Epithelial cell of proximal tubule (primary cell): Measurements from ENCODE around the gene TFIP11. TPM values are rescaled to one million over a fixed set of nuclear protein-coding genes. Genes with fewer than 3 reads are reported as not detected.

Source experiments
- DNase-seq: peaks from one replicate; pipeline ENCODE4 v3.0.0-alpha.2; 2011; ENCODE audit warnings: low read depth
- H3K4me3 ChIP-seq: 2 replicates; pipeline ENCODE4 v1.5.1; 2011; ENCODE audit warnings: low read depth, mild to moderate bottlenecking, low read length
- CTCF ChIP-seq: conservative IDR thresholded peaks from 2 replicates; pipeline ENCODE4 v1.5.1; 2012; ENCODE audit warnings: low read depth, mild to moderate bottlenecking, low read length
- total RNA-seq: library from RNA; depleted of rRNA; stranded (reverse); fragments of >200 nt; gene quantifications from 2 replicates; pipeline ENCODE4 v1.2.3, GENCODE V29; 2015

Gene TFIP11
- total RNA-seq, 1 donor from 2014 or later, result 17.8 TPM

DNA sequence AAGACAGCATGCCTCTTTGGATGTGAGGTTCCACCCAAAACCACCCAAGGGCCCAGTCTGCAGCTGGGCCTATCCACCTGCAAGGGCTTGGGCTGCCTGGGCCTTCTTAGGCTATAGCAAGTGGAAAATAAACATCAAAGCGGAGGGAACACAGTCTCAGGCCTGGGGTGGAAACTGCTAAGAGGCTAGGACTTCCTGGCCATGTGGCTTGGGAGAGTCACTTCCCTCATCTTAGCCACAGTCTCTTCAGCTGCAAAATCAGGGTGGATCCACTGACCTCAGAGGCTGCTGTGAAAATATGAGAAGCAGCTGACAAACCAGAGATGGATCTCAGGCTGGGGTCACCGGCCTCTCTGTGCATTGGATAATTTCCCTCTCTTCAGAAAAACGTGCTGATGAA is 30.6 kb upstream of the TFIP11 start:
- no peak for DNase-seq
- H3K4me3 ChIP-seq, result no peak overlapping the region
- TF ChIP-seq CTCF, result no peak

- no peak for TF ChIP-seq CTCF
- no peak overlapping the region for H3K4me3 ChIP-seq
- no peak for DNase-seq
Measured at GRCh38 chr22:26541167-26541819, 29.0 kb upstream of the TFIP11 start.

DNA sequence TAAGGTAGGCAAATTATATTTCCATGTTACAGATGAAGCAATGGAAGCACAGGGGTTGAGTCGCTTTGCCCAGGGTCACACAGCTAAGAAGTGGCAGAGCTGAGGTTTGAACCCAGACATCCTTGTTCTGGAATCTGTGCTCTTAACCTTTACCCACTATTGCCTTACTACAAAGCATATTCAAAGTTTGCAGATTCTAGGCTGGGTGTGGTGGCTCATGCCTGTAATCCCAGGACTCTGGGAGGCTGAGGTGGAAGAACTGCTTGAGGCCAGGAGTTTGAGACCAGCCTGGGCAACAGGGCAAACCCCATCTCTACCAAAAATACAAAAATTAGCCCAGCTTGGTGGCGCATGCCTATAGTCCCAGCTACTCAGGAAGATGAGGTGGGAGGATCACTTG is 27.8 kb upstream of the TFIP11 start:
- TF ChIP-seq CTCF, result no peak
- H3K4me3 ChIP-seq, result no peak overlapping the region
- DNase-seq, result no peak

DNA sequence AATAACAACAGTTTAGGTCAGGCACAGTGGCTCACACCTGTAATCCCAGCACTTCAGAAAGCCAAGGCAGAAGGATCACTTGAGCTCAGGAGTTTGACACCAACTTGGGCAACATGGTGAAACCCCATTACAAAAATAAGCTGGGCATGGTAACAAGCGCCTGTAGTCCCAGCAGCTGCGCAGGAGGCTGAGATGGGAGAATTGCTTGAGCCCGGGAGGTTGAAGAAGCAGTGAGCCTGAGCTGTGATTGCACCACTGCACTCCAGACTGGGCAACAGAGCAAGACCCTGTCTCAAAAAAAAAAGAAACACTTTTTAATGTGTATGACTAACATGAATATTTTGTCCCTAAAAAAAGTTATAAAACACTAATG is 24.5 kb upstream of the TFIP11 start:
- no peak overlapping the region for H3K4me3 ChIP-seq
- no peak for TF ChIP-seq CTCF
- no peak for DNase-seq

DNA sequence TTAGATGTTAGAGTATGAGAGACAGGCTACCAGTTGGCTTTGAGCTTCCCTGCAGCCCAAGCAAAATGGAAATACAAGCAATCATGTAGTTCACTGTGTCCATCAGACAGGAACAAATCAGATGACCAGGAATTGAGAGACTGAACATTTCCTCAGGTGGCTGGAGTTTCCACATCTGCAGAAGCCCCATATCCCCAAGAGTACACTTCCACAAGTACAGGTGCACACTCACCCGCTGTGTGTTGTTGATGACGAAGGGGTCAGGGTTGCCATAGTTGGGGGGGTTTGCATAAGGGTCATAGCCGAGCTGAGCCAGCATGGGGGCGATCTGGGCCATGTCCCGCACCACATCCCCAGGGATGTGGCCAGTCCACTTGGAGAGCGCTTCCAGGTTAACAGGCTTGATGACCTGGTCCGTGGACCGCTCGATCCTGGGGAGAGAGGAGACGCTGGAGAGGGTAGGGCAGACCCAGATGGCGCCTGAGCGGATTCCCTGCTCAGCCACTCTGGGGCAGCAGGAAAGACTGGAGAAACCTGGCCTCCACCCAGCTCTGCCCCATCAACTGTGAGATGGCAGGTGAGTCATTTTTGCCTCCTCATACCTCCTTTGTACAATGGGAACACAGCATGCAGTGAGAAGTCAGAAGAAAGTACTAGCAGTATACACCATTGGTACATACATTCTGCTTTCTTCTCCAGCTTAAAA is 23.9 kb upstream of the TFIP11 start:
- no peak for DNase-seq
- no peak for TF ChIP-seq CTCF

DNA sequence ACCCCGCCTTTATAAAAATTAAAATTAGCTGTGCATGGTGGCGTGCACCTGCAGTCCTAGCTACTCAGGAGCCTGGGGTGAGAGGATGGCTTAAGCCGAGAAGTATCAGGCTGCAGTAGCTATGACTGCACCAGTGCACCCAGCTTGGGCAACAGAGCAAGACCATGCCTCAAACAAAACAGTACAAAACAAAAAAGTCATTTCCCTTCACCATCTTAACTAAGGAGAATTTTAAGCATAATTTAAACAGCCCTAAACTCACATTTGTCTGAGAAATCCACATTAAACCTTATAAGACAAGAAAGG is 23.3 kb upstream of the TFIP11 start:
- TF ChIP-seq CTCF, result no peak
- no peak overlapping the region for H3K4me3 ChIP-seq
- no peak for DNase-seq

More for the DNA sequence above, 23.9 kb upstream of the TFIP11 start:
- H3K4me3 ChIP-seq, result no peak overlapping the region

GRCh38 chr22:26534874-26535602 is 22.8 kb upstream of the TFIP11 start:
- H3K4me3 ChIP-seq, result no peak overlapping the region
- no peak for DNase-seq
- TF ChIP-seq CTCF, result no peak
